ENCODE measurements around the gene RNLS. TPM values are rescaled to one million over a fixed set of nuclear protein-coding genes. Genes with fewer than 3 reads are reported as not detected.

Gene RNLS
- total and polyA plus RNA-seq, 7 donors, result 3.9 to 19.2 (median 8.8) TPM

- intact Hi-C loops (cut with DNase I), result no loop called here
- no peak for DNase-seq
- Histone ChIP-seq H3K4me3 (no peak overlapping the region), H3K4me1 (peaks cover 0 to 3% (median 0%) of the 10 kb centered on the region in 4 donors), H3K9me3 (no peaks in the 10 kb centered on the region), H3K36me3 (no peaks in the 10 kb centered on the region), H3K27ac (no peak overlapping the region), H3K27me3 (no peaks in the 10 kb centered on the region)
- TF ChIP-seq EP300 (IDR thresholded peaks at IDR 0.05) (no peak), CTCF (IDR thresholded peaks at IDR 0.05) (no peak), POLR2AphosphoS5 (IDR thresholded peaks at IDR 0.05) (no peak), POLR2A (IDR thresholded peaks at IDR 0.05) (no peak)
- WGBS, 2 donors, result 25 to 74% methylated on average over 2 of the region's 2 CpGs
These were observed 203.5 kb downstream of the RNLS start for GRCh38 chr10:88379575-88379974.

GRCh38 chr10:88377510-88377909, 205.6 kb downstream of the RNLS start:
- DNase-seq, result no peak
- Histone ChIP-seq H3K36me3 (no peaks in the 10 kb centered on the region), H3K27ac (no peak overlapping the region), H3K4me1 (peaks cover 0 to 3% (median 0%) of the 10 kb centered on the region in 4 donors), H3K9me3 (no peaks in the 10 kb centered on the region), H3K4me3 (no peak overlapping the region), H3K27me3 (no peaks in the 10 kb centered on the region)
- 58 to 90% methylated on average over 1 of the region's 1 CpG for WGBS, 2 donors
- TF ChIP-seq EP300 (IDR thresholded peaks at IDR 0.05) (no peak), POLR2AphosphoS5 (IDR thresholded peaks at IDR 0.05) (no peak), CTCF (IDR thresholded peaks at IDR 0.05) (no peak), POLR2A (IDR thresholded peaks at IDR 0.05) (no peak)
- intact Hi-C loops (cut with DNase I), result no loop called here

- 38 to 77% methylated on average over 4 of the region's 4 CpGs for WGBS, 2 donors
- H3K4me3 ChIP-seq, result no peak overlapping the region
- no peaks in the 10 kb centered on the region for H3K9me3 ChIP-seq
- H3K36me3 ChIP-seq, result no peaks in the 10 kb centered on the region
- H3K27me3 ChIP-seq, result no peaks in the 10 kb centered on the region
- intact Hi-C loops (cut with DNase I), result no loop called here
- TF ChIP-seq CTCF (IDR thresholded peaks at IDR 0.05), result no peak
- no peak for TF ChIP-seq POLR2AphosphoS5 (IDR thresholded peaks at IDR 0.05)
- TF ChIP-seq POLR2A (IDR thresholded peaks at IDR 0.05), result no peak
- TF ChIP-seq EP300 (IDR thresholded peaks at IDR 0.05), result no peak
- no peak for DNase-seq
- H3K27ac ChIP-seq, result no peak overlapping the region
- no peaks in the 10 kb centered on the region for H3K4me1 ChIP-seq
These were observed 208.5 kb downstream of the RNLS start for GRCh38 chr10:88374392-88375175.

GRCh38 chr10:88372881-88373592, 210.1 kb downstream of the RNLS start:
- no peak for DNase-seq
- Histone ChIP-seq H3K9me3 (no peaks in the 10 kb centered on the region), H3K4me3 (no peak overlapping the region), H3K4me1 (no peaks in the 10 kb centered on the region), H3K27me3 (no peaks in the 10 kb centered on the region), H3K36me3 (no peaks in the 10 kb centered on the region), H3K27ac (no peak overlapping the region)
- intact Hi-C loops (cut with DNase I), result no loop called here
- no peak for TF ChIP-seq EP300 (IDR thresholded peaks at IDR 0.05)

GRCh38 chr10:88372051-88372715, 210.9 kb downstream of the RNLS start:
- H3K4me3 ChIP-seq, result no peak overlapping the region
- H3K27me3 ChIP-seq, result no peaks in the 10 kb centered on the region
- no peak for TF ChIP-seq EP300 (IDR thresholded peaks at IDR 0.05)
- TF ChIP-seq POLR2AphosphoS5 (IDR thresholded peaks at IDR 0.05), result no peak
- TF ChIP-seq POLR2A (IDR thresholded peaks at IDR 0.05), result no peak
- no peak for TF ChIP-seq CTCF (IDR thresholded peaks at IDR 0.05)
- DNase-seq, result no peak
- WGBS, 2 donors, result 17 to 62% methylated on average over 8 of the region's 8 CpGs
- no peaks in the 10 kb centered on the region for H3K9me3 ChIP-seq
- no peak overlapping the region for H3K27ac ChIP-seq
- no peaks in the 10 kb centered on the region for H3K4me1 ChIP-seq
- intact Hi-C loops (cut with DNase I), result no loop called here
- H3K36me3 ChIP-seq, result no peaks in the 10 kb centered on the region

Data from sigmoid colon (tissue), 7 donors.